Measurements from ENCODE around the gene ISG20.

- TF ChIP-seq, protein P1, sequence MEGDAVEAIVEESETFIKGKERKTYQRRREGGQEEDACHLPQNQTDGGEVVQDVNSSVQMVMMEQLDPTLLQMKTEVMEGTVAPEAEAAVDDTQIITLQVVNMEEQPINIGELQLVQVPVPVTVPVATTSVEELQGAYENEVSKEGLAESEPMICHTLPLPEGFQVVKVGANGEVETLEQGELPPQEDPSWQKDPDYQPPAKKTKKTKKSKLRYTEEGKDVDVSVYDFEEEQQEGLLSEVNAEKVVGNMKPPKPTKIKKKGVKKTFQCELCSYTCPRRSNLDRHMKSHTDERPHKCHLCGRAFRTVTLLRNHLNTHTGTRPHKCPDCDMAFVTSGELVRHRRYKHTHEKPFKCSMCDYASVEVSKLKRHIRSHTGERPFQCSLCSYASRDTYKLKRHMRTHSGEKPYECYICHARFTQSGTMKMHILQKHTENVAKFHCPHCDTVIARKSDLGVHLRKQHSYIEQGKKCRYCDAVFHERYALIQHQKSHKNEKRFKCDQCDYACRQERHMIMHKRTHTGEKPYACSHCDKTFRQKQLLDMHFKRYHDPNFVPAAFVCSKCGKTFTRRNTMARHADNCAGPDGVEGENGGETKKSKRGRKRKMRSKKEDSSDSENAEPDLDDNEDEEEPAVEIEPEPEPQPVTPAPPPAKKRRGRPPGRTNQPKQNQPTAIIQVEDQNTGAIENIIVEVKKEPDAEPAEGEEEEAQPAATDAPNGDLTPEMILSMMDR (IDR thresholded peaks at IDR 0.05; ENCODE audit: low read depth, low read length), result no peak
- TF ChIP-seq EZH2phosphoT487 (IDR thresholded peaks at IDR 0.05; ENCODE audit: low read depth), result no peak
Observed at GRCh38 chr15:88654430-88655102, 15.8 kb downstream of the ISG20 start.
